A673 (cell line): ENCODE measurements around the gene SPAST.
"Not testable (repeated sequence)": the region's sequence is repeated elsewhere in the genome, so short reads cannot be mapped to it uniquely, and the experiment has no call there.

ENCODE experiments used
- EZH2 ChIP-seq: fragments of 200-600 bp; sonication (generic); IDR thresholded peaks from 2 replicates; pipeline ENCODE4 v1.6.1; 2017; ENCODE audit warnings: borderline replicate concordance, low read depth, mild to moderate bottlenecking, mixed read lengths, antibody characterized with exemption, low read length; ENCODE audit not compliant: poor library complexity, severe bottlenecking
- TF ChIP-seq, protein P1 (sequence below): fragments of 300-800, 200-600 bp; sonication (generic); conservative IDR thresholded peaks from 2 replicates; pipeline ENCODE4 v1.5.1; 2017; ENCODE audit warnings: low read depth, mild to moderate bottlenecking, antibody characterized with exemption, low read length, moderate library complexity, mixed read lengths

DNA sequence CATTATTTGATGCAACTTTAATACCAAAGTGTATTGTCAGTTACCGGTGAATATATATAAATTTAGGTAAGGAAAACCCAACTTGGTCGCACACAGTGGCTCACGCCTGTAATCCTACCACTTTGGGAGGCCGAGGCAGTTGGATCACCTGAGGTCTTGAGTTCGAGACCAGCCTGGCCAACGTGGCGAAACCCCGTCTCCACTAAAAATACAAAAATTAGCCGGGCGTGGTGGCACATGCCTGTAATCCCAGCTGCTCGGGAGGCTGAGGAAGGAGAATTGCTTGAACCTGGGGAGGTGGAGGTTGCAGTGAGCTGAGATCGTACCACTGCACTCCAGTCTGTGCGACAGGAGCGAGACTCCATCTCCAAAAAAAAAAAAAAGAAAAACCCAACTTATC is 88.2 kb downstream of the SPAST start:
- TF ChIP-seq, protein P1, sequence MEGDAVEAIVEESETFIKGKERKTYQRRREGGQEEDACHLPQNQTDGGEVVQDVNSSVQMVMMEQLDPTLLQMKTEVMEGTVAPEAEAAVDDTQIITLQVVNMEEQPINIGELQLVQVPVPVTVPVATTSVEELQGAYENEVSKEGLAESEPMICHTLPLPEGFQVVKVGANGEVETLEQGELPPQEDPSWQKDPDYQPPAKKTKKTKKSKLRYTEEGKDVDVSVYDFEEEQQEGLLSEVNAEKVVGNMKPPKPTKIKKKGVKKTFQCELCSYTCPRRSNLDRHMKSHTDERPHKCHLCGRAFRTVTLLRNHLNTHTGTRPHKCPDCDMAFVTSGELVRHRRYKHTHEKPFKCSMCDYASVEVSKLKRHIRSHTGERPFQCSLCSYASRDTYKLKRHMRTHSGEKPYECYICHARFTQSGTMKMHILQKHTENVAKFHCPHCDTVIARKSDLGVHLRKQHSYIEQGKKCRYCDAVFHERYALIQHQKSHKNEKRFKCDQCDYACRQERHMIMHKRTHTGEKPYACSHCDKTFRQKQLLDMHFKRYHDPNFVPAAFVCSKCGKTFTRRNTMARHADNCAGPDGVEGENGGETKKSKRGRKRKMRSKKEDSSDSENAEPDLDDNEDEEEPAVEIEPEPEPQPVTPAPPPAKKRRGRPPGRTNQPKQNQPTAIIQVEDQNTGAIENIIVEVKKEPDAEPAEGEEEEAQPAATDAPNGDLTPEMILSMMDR, result not testable (repeated sequence)
- TF ChIP-seq EZH2, result not testable (repeated sequence)
